Mucosa of descending colon (tissue), 3 donors: ENCODE measurements around the gene ITPA. TPM values are rescaled to one million over a fixed set of nuclear protein-coding genes. Genes with fewer than 3 reads are reported as not detected.
"Not testable (repeated sequence)": the region's sequence is repeated elsewhere in the genome, so short reads cannot be mapped to it uniquely, and the experiment has no call there.

Experiments
- ATAC-seq: fragments of 200-7000 bp; cut with Tn5 transposase; one replicate; pipeline ENCODE4 v1.9.1; 2020; ENCODE audit warnings: mild to moderate bottlenecking, moderate library complexity
- DNase-seq, 3 donors: peaks; one replicate each; pipeline ENCODE4 v3.0.0-alpha.2; 2020
- H3K36me3 ChIP-seq: fragments of 200-600 bp; one replicate; pipeline ENCODE4 v1.8.0; 2021; ENCODE audit warnings: low read depth, mild to moderate bottlenecking
- H3K4me1 ChIP-seq: fragments of 200-600 bp; one replicate; pipeline ENCODE4 v1.8.0; 2021; ENCODE audit warnings: low read depth, mild to moderate bottlenecking
- H3K4me3 ChIP-seq: fragments of 200-600 bp; one replicate; pipeline ENCODE4 v1.8.0; 2021; ENCODE audit warnings: mild to moderate bottlenecking
- H3K9me3 ChIP-seq: fragments of 200-600 bp; one replicate; pipeline ENCODE4 v1.8.0; 2021; ENCODE audit warnings: mild to moderate bottlenecking
- intact Hi-C, 2 donors: fragments of 100-400 bp; cut with DNase I in 1 of 2; cut with micrococcal nuclease in 1 of 2; formaldehyde crosslinking; loops; one replicate each; pipeline versions ENCODE4 v1.11.0 to v1.11.1; 2022; cut with DNase I, micrococcal nuclease
- total RNA-seq, 3 donors: library from RNA; stranded (reverse); fragmentation: NEBNext Ultra II Directional in 2 of 3; extraction: Animal tissue kit (Norgen Biotek cat#: 25700) in 2 of 3; gene quantifications; one replicate each; pipeline versions ENCODE4 v1.2.1 to v1.2.4, GENCODE V29; 2021 to 2023
- TF ChIP-seq, protein P1 (sequence below): fragments of 200-600 bp; IDR thresholded peaks from one replicate; pipeline ENCODE4 v1.8.0; 2022; ENCODE audit warnings: antibody characterized with exemption, mild to moderate bottlenecking
- donor health status: DM: no; HTN: no; CAD: no; lungs with moderate emphysema.
- donor health status: DM: no; HTN: no; CAD: no.
- donor health status: DM: no; HTN: yes; CAD: no.

The ITPA gene
- total RNA-seq, 3 donors from 2014 or later, result 29.8 to 44.7 (median 43.8) TPM

DNA sequence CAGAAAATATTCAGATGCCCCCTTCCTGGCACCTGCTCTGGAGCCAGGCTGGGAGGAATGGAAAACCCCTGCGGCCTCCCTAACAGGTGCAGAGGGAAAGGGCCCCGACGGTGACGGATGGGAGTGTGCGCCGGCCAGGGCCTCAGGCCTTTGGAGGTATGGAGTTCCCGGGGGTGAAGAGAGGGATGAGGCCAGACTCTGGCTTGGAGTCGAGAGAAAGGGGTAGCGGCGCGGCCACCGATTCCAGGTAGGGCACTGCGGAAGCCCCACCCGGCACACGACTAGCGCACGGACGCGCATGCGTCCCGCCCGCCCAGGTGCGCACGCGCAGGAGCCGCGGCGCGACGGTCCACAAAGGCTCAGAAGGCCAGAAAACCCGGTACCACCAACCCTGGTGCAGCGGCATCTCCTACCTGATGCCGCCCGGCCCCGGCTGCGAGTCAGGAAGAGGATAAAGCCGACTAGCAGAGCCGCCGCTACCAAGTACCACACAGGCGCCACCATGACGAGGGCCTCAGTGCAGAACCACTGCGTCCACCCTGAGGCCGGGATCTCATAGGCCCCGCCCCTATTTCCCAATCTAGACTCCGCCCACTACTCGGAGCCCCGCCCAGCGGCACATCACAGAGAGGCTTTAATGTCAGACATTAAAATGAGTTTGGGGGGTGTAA is 5.0 kb upstream of the ITPA start, which contains the start of gene DDRGK1:
Gene DDRGK1 (minus strand): TSS at position 559 of the 671 bp plus-strand sequence. CDS start 55 bp downstream, at position 504.
- intact Hi-C loops, result no loop called here
- TF ChIP-seq, protein P1, sequence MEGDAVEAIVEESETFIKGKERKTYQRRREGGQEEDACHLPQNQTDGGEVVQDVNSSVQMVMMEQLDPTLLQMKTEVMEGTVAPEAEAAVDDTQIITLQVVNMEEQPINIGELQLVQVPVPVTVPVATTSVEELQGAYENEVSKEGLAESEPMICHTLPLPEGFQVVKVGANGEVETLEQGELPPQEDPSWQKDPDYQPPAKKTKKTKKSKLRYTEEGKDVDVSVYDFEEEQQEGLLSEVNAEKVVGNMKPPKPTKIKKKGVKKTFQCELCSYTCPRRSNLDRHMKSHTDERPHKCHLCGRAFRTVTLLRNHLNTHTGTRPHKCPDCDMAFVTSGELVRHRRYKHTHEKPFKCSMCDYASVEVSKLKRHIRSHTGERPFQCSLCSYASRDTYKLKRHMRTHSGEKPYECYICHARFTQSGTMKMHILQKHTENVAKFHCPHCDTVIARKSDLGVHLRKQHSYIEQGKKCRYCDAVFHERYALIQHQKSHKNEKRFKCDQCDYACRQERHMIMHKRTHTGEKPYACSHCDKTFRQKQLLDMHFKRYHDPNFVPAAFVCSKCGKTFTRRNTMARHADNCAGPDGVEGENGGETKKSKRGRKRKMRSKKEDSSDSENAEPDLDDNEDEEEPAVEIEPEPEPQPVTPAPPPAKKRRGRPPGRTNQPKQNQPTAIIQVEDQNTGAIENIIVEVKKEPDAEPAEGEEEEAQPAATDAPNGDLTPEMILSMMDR, result no peak
- H3K36me3 ChIP-seq, result peaks cover 9% of the 10 kb centered on the region
- peak within 1 kb of the TSS; percentile 79 for H3K4me3 ChIP-seq
- peaks cover 8% of the 10 kb centered on the region for H3K4me1 ChIP-seq
- peak; percentile 93 for ATAC-seq
- peak; percentile 89 to 96 (median 96) for DNase-seq
- H3K9me3 ChIP-seq, result no peaks in the 10 kb centered on the region

DNA sequence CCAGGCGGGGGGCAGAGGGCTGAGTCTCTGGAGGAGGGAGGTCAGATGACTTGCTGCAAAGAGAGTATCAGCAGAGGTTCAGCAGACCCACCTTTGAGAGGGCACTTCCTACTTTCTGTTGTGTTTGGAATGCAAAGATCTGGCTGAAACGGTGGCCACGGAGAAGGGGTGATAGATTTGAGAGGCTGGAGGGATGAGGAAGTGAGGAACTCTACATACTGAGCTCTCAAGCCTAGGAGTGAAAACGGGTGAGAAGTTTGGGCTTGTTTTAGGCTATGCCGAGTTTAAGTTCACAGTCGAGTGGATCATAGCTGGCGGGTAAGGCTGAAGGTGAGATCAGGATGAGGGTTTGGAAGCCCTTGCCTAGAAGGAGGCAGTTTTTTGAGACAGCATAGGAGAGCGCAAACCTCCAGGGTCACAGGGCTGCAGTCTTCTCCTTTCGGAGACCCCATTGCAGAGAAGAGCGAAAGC is 477 bp upstream of the ITPA start:
- H3K4me1 ChIP-seq, result peaks cover 9% of the 10 kb centered on the region
- TF ChIP-seq, protein P1, result no peak
- H3K36me3 ChIP-seq, result no peaks in the 10 kb centered on the region
- DNase-seq, result peak in 1 of 3 donors; percentile 26
- peak; percentile 6 for ATAC-seq
- intact Hi-C loops, result no loop called here
- peak overlapping the region; percentile 83 for H3K4me3 ChIP-seq
- H3K9me3 ChIP-seq, result no peaks in the 10 kb centered on the region

DNA sequence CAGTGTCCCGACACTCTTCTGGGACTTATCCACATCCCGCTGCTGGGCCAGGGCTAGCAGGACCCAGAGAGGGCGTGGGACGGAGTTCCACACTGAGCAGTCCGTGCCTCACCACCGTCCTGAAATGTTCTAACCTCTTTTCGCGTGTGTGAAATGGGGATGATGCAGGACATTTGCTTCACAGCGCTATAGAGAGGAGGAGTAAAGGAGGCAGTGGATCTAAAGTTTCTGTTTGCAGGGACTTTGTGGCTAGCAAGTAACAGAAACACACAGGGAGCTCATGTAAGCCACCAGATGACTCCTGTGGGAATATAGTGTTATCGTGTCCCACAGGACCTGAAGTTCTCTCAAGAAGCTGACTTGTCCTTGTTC is 634 bp downstream of the ITPA start:
- H3K9me3 ChIP-seq, result no peaks in the 10 kb centered on the region
- intact Hi-C loops, result no loop called here
- TF ChIP-seq, protein P1, result no peak
- peak overlapping the region; percentile 83 for H3K4me3 ChIP-seq
- H3K36me3 ChIP-seq, result no peaks in the 10 kb centered on the region
- H3K4me1 ChIP-seq, result peaks cover 9% of the 10 kb centered on the region
- DNase-seq (peak in 1 of 3 donors; percentile 19), ATAC-seq (peak; percentile 56)

DNA sequence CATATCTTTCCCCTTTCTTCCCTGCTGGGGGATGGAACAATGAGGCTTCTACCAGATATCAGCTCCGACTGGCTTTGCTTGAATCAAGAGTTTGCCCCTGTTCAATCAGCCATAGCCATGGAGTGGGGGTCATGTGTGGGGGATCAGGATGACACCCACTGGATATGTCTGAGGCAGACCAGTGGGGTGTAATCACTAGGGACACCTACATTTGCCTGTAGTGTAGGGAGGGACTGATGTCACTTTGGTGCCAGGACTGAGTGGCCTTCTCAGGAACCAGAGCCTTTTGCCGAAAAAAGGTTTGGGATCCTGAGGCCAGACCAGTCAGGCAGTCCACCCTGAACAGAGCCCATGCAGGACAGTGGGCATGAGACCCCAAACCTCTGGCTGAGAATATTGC is 1.0 kb downstream of the ITPA start:
- ATAC-seq, result no peak
- H3K36me3 ChIP-seq, result no peaks in the 10 kb centered on the region
- H3K4me1 ChIP-seq, result peaks cover 9% of the 10 kb centered on the region

DNA sequence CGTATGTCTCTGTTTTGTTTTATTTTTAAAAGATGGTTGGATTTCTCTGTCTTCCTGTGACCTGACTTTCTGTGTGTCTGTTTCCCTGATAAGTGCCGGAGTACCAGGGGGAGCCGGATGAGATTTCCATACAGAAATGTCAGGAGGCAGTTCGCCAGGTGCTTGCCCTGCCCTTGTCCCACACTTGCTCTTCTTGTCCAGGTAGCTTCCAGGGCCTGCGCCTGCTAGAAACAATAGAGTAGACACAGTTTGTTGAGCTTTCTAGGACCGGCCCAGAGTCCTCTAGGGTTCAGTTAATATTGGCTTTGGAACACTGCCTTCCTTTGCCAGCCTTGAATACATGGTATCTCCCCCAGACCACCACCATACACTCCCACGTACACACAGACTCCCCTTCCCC is 3.9 kb downstream of the ITPA start:
- no peak for ATAC-seq
- no peak overlapping the region for H3K4me3 ChIP-seq

More for the DNA sequence above, 1.0 kb downstream of the ITPA start:
- Histone ChIP-seq H3K4me3 (no peak overlapping the region), H3K9me3 (no peaks in the 10 kb centered on the region)
- intact Hi-C loops, result no loop called here
- DNase-seq, result no peak
- TF ChIP-seq, protein P1, result no peak

DNA sequence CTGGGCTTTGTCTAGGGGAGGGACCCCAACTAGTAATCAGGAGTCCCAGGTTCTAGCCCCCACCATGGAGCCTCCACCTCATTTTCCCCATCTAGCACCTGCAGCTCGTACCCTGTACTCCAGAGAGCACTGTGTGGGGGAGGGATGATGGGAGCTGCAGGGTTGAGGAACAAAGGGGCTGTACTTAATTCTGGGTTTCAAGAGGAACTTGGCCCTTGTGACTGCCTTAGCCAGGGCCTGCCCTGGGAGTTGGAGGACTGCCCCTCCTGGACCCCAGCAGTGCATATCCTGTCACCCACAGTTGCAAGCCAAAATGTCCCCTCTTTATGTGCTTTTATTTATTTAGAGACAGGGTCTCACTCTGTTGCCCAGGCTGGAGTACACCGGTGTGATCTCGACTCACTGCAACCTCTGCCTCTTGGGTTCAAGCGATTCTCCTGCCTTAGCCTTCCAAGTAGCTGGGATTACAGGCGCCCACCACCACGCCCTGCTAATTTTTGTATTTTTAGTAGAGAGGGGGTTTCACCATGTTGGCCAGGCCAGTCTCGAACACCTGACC is 6.1 kb downstream of the ITPA start:
- ATAC-seq, H3K4me3 ChIP-seq, DNase-seq, H3K36me3 ChIP-seq, H3K9me3 ChIP-seq, intact Hi-C loops: not testable (repeated sequence)
- peaks cover 13% of the 10 kb centered on the region for H3K4me1 ChIP-seq

More for the DNA sequence above, 3.9 kb downstream of the ITPA start:
- TF ChIP-seq, protein P1, result no peak
- no peak for DNase-seq
- intact Hi-C loops, result no loop called here
- Histone ChIP-seq H3K36me3 (no peaks in the 10 kb centered on the region), H3K4me1 (peaks cover 11% of the 10 kb centered on the region), H3K9me3 (no peaks in the 10 kb centered on the region)
